Prostate gland (tissue), 2 donors: Measurements from ENCODE around the gene RPL27A. TPM values are rescaled to one million over a fixed set of nuclear protein-coding genes. Genes with fewer than 3 reads are reported as not detected.

Experiments used
- DNase-seq: peaks from one replicate; pipeline ENCODE4 v3.0.0-alpha.2; 2019; ENCODE audit warnings: low spot score
- H3K27ac ChIP-seq, 2 donors: fragments of 200-600 bp; sonication (generic); 2 replicates each; pipeline ENCODE4 v1.5.1; 2017 to 2019
- H3K27me3 ChIP-seq: fragments of 200-600 bp; sonication (generic); replicated peaks from 2 replicates; pipeline ENCODE4 v1.5.1; 2019; ENCODE audit not compliant: insufficient read depth
- H3K36me3 ChIP-seq, 2 donors: fragments of 200-600 bp; sonication (generic); 1 replicate in 1 of 2; 2 replicates in 1 of 2; pipeline versions ENCODE4 v1.5.1 to v1.8.1; 2017 to 2019
- H3K4me1 ChIP-seq: fragments of 200-600 bp; sonication (generic); replicated peaks from 2 replicates; pipeline ENCODE4 v1.5.1; 2019
- H3K4me3 ChIP-seq, 2 donors: fragments of 200-600 bp; sonication (generic); 2 replicates each; pipeline ENCODE4 v1.5.1; 2017 to 2019
- H3K9me3 ChIP-seq: fragments of 200-600 bp; sonication (generic); 2 replicates; pipeline ENCODE4 v1.5.1; 2017
- CTCF ChIP-seq, 4 experiments: fragments of 200-600 bp in 2 of 4; fragments of 450-650 bp in 2 of 4; sonication (generic) in 2 of 4; IDR thresholded peaks; 1 replicate in 3 of 4; 2 replicates in 1 of 4; pipeline ENCODE4 v1.5.1; 2016 to 2019; ENCODE audit warnings: antibody characterized with exemption in 4 of 4, mild to moderate bottlenecking in 2 of 4, moderate library complexity in 2 of 4
- POLR2A ChIP-seq: fragments of 450-650 bp; IDR thresholded peaks from one replicate; pipeline ENCODE4 v1.6.1; 2016; ENCODE audit warnings: antibody characterized with exemption, mild to moderate bottlenecking
- POLR2AphosphoS5 ChIP-seq: sonication (generic); formaldehyde crosslinking; IDR thresholded peaks from one replicate; pipeline ENCODE4 v1.6.1; 2017; ENCODE audit warnings: antibody characterized with exemption
- WGBS: methylation state at CpG from one replicate; pipeline ENCODE4 v1.1.5; 2018; 5-methylcytosine and 5-hydroxymethylcytosine counted together
- intact Hi-C: fragments of 100-400 bp; cut with DNase I; formaldehyde crosslinking; loops from one replicate; pipeline ENCODE4 v1.14.2; 2022
- total RNA-seq, 2 donors: library from RNA; depleted of rRNA; stranded (reverse); fragments of >200 nt; gene quantifications; one replicate each; pipeline ENCODE4 v1.1.0, GENCODE V29; 2016

RPL27A gene
- total RNA-seq, 2 donors from 2014 or later: 693 to 1,360 TPM

- Histone ChIP-seq H3K36me3 (peaks cover 0 to 9% of the 10 kb centered on the region in 2 donors), H3K9me3 (no peaks in the 10 kb centered on the region), H3K4me3 (no peak overlapping the region), H3K4me1 (no peaks in the 10 kb centered on the region), H3K27me3 (no peaks in the 10 kb centered on the region), H3K27ac (no peak overlapping the region)
- intact Hi-C loops: no loop called here
- DNase-seq: no peak
- no peak for TF ChIP-seq CTCF (IDR thresholded peaks at IDR 0.05)
- 75% methylated on average over 5 of the region's 5 CpGs for WGBS
Measured at GRCh38 chr11:8698379-8698851, 15.8 kb downstream of the RPL27A start.

DNA sequence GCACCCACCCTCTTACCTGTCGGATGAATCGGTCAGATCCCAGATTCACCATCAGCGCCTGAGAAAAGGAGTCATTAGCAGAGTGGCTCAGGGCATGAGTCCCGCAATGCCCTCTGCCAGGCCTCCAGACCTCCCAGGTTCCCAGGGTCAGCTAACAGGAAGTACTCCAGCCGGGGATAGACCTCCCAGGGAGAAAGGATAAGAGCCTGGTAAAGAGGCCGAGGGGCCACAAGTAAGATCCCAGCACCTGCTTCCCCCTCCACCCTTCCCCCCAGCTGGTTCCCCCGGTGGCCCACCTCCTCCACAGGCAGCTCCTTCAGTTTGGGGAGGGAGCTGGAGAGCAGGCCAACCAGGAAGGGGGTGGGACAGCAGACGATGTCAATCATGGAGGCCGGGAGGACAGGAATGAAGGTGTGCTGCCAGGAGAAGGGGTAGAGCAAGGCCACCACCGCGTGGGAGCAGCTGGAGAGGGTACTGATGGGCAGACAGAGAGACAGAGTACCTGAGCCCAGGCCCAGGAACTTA lies 16.4 kb downstream of the RPL27A start:
- Histone ChIP-seq H3K36me3 (peaks cover 0 to 9% of the 10 kb centered on the region in 2 donors), H3K27me3 (no peaks in the 10 kb centered on the region), H3K9me3 (no peaks in the 10 kb centered on the region), H3K4me1 (no peaks in the 10 kb centered on the region), H3K4me3 (no peak overlapping the region), H3K27ac (peak overlapping the region; percentile 27 to 43)
- intact Hi-C loops: no loop called here
- no peak for DNase-seq
- TF ChIP-seq POLR2AphosphoS5: no peak
- TF ChIP-seq POLR2A: no peak
- no peak for TF ChIP-seq CTCF (IDR thresholded peaks at IDR 0.05)
- WGBS: 47% methylated on average over 11 of the region's 11 CpGs

- TF ChIP-seq POLR2AphosphoS5 (no peak), CTCF (IDR thresholded peaks at IDR 0.05) (no peak), POLR2A (no peak)
- H3K27ac ChIP-seq: peak overlapping the region; percentile 13 to 43
- no peaks in the 10 kb centered on the region for H3K4me1 ChIP-seq
- peaks cover 0 to 9% of the 10 kb centered on the region in 2 donors for H3K36me3 ChIP-seq
- no peak for DNase-seq
- no peaks in the 10 kb centered on the region for H3K9me3 ChIP-seq
- no peaks in the 10 kb centered on the region for H3K27me3 ChIP-seq
- intact Hi-C loops: no loop called here
- WGBS: 12% methylated on average over 3 of the region's 3 CpGs
- H3K4me3 ChIP-seq: no peak overlapping the region
Measured at GRCh38 chr11:8699903-8700302, 17.3 kb downstream of the RPL27A start.

DNA sequence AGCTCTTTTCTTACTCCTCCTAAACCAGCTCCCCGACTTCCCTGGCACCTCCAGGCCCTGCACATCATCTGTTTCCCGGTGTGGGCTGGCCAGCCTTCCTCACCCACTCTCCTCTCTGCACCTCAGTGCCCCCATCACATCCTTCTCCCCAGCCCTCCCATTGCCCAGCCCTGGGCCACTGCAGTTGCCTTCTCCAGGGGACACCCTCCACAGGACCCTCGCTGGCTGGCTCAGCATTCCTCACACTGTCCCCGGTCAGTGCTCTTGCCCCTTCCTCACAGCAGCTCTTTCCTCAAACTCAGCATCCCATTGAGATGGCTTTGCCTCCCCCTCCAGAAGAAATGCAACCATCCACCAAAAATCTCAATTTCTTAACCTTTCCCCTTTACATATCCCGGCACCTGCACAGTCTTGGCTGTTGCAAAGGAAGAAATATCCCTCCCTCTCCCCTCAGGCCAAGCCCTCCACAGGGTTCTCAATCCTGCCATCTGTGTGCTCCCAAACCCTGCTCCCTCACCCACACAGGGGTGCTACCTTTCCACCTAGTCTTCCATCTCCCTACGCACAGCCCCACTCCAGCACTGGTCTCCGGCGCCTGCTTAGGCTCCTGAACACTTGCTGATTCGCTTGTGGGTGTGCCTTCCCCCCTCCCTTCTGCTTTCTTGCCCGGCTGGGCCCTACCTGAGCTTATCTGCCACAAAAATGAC lies 19.5 kb downstream of the RPL27A start:
- Histone ChIP-seq H3K27me3 (no peaks in the 10 kb centered on the region), H3K36me3 (peaks cover 0 to 4% of the 10 kb centered on the region in 2 donors), H3K9me3 (no peaks in the 10 kb centered on the region), H3K4me1 (no peaks in the 10 kb centered on the region), H3K4me3 (no peak overlapping the region), H3K27ac (no peak overlapping the region)
- intact Hi-C loops: no loop called here
- TF ChIP-seq POLR2A (no peak), POLR2AphosphoS5 (no peak), CTCF (IDR thresholded peaks at IDR 0.05) (no peak)
- DNase-seq: no peak
- WGBS: 90% methylated on average over 10 of the region's 10 CpGs

GRCh38 chr11:8702598-8702915 lies 20.0 kb downstream of the RPL27A start:
- Histone ChIP-seq H3K4me3 (no peak overlapping the region), H3K27me3 (no peaks in the 10 kb centered on the region), H3K36me3 (peaks cover 0 to 4% of the 10 kb centered on the region in 2 donors), H3K9me3 (no peaks in the 10 kb centered on the region), H3K27ac (no peak overlapping the region), H3K4me1 (no peaks in the 10 kb centered on the region)
- 89% methylated on average over 14 of the region's 14 CpGs for WGBS
- DNase-seq: no peak
- intact Hi-C loops: no loop called here
- TF ChIP-seq POLR2A (no peak), POLR2AphosphoS5 (no peak), CTCF (IDR thresholded peaks at IDR 0.05) (no peak)
